ENCODE data around the gene CGREF1. TPM values are rescaled to one million over a fixed set of nuclear protein-coding genes. Genes with fewer than 3 reads are reported as not detected.
A peak's percentile ranks its signal among the peaks of the same experiment; 100 is the strongest.

The CGREF1 gene
- total RNA-seq, 1 experiment from 2014 or later = 18.7 TPM

- H3K27me3 ChIP-seq (ENCODE audit: low read length) = peaks cover 14% of the 10 kb centered on the region; the same call in 1 of the 2 replicates
- H3K4me3 ChIP-seq (ENCODE audit: low read length) = no peak overlapping the region
- H3K27ac ChIP-seq (ENCODE audit: low read length) = no peak overlapping the region
- no peak overlapping the region for H3K9ac ChIP-seq (ENCODE audit: low read length)
- no peaks in the 10 kb centered on the region for H4K20me1 ChIP-seq (ENCODE audit: low read length)
- ChIA-PET POLR2A (ENCODE audit: unreplicated experiment) (no interaction called here), CTCF (no interaction called here)
- DNase-seq (no peak), ATAC-seq (no peak)
- intact Hi-C loops (cut with micrococcal nuclease) = no loop called here
- no peak overlapping the region for H3K4me2 ChIP-seq (ENCODE audit: low read length)
- H2AFZ ChIP-seq (ENCODE audit: low read length) = no peak overlapping the region
- peaks cover 5% of the 10 kb centered on the region; the same call in 1 of the 2 replicates for H3K9me3 ChIP-seq (ENCODE audit: low read length)
- no TSS peak for BruUV-seq (replicated peaks)
- no peak for TF ChIP-seq CTCF (conservative IDR thresholded peaks at IDR 0.05; ENCODE audit: low read depth, low read length)
- TF ChIP-seq EZH2 (IDR thresholded peaks at IDR 0.05; ENCODE audit: low read length, unreplicated experiment) = no peak
- H3K4me1 ChIP-seq (ENCODE audit: insufficient read depth, low read length) = no peaks in the 10 kb centered on the region
- no peaks in the 10 kb centered on the region for H3K9me2 ChIP-seq (replicated peaks; ENCODE audit: low read length)
- H3K79me2 ChIP-seq (ENCODE audit: low read length) = no peaks in the 10 kb centered on the region
- H3F3A ChIP-seq (ENCODE audit: low read length, unreplicated experiment) = no peaks in the 10 kb centered on the region
- no peaks in the 10 kb centered on the region for H3K36me3 ChIP-seq (ENCODE audit: low read depth, low read length)
These were observed 26.8 kb upstream of the CGREF1 start for GRCh38 chr2:27145682-27146081.

GRCh38 chr2:27143285-27143684 is 24.4 kb upstream of the CGREF1 start:
- no peak overlapping the region for H2AFZ ChIP-seq (ENCODE audit: low read length)
- ChIA-PET POLR2A (ENCODE audit: unreplicated experiment) (no interaction called here), CTCF (no interaction called here)
- H3K27me3 ChIP-seq (ENCODE audit: low read length) = peaks cover 14% of the 10 kb centered on the region; the same call in 1 of the 2 replicates
- no peak overlapping the region for H3K9ac ChIP-seq (ENCODE audit: low read length)
- peaks cover 5% of the 10 kb centered on the region; the same call in 1 of the 2 replicates for H3K9me3 ChIP-seq (ENCODE audit: low read length)
- H4K20me1 ChIP-seq (ENCODE audit: low read length) = no peaks in the 10 kb centered on the region
- H3K4me2 ChIP-seq (ENCODE audit: low read length) = no peak overlapping the region
- no peak overlapping the region for H3K27ac ChIP-seq (ENCODE audit: low read length)
- H3K9me2 ChIP-seq (replicated peaks; ENCODE audit: low read length) = no peaks in the 10 kb centered on the region
- no peaks in the 10 kb centered on the region for H3K4me1 ChIP-seq (ENCODE audit: insufficient read depth, low read length)
- no peak for TF ChIP-seq EZH2 (IDR thresholded peaks at IDR 0.05; ENCODE audit: low read length, unreplicated experiment)
- TF ChIP-seq CTCF (conservative IDR thresholded peaks at IDR 0.05; ENCODE audit: low read depth, low read length) = no peak
- TF ChIP-seq EZH2phosphoT487 (IDR thresholded peaks at IDR 0.05; ENCODE audit: borderline replicate concordance, low read length) = no peak
- peak; percentile 18 for DNase-seq
- no peaks in the 10 kb centered on the region for H3F3A ChIP-seq (ENCODE audit: low read length, unreplicated experiment)
- H3K79me2 ChIP-seq (ENCODE audit: low read length) = no peaks in the 10 kb centered on the region
- no peak overlapping the region for H3K4me3 ChIP-seq (ENCODE audit: low read length)
- H3K36me3 ChIP-seq (ENCODE audit: low read depth, low read length) = no peaks in the 10 kb centered on the region
- intact Hi-C loops (cut with micrococcal nuclease) = no loop called here
- no TSS peak for BruUV-seq (replicated peaks)
- ATAC-seq = no peak

GRCh38 chr2:27139310-27139709 is 20.4 kb upstream of the CGREF1 start, which contains the start of gene PRR30:
Gene PRR30 (minus strand): TSS chr2:27139410. CDS start chr2:27138329, 1,081 bp downstream.
- no peak for TF ChIP-seq CTCF (conservative IDR thresholded peaks at IDR 0.05; ENCODE audit: low read depth, low read length)
- TF ChIP-seq EZH2phosphoT487 (IDR thresholded peaks at IDR 0.05; ENCODE audit: borderline replicate concordance, low read length) = no peak
- TF ChIP-seq EZH2 (IDR thresholded peaks at IDR 0.05; ENCODE audit: low read length, unreplicated experiment) = no peak
- H3K9me3 ChIP-seq (ENCODE audit: low read length) = peaks cover 5% of the 10 kb centered on the region; the same call in 1 of the 2 replicates
- H3K27ac ChIP-seq (ENCODE audit: low read length) = no peak within 1 kb of the TSS
- no peaks in the 10 kb centered on the region for H3K9me2 ChIP-seq (replicated peaks; ENCODE audit: low read length)
- H2AFZ ChIP-seq (ENCODE audit: low read length) = no peak within 1 kb of the TSS
- intact Hi-C loops (cut with micrococcal nuclease) = no loop called here
- ATAC-seq (no peak), DNase-seq (no peak)
- BruUV-seq (replicated peaks) = no TSS peak
- H3K79me2 ChIP-seq (ENCODE audit: low read length) = peaks cover 1% of the 10 kb centered on the region
- H3F3A ChIP-seq (ENCODE audit: low read length, unreplicated experiment) = no peaks in the 10 kb centered on the region
- H4K20me1 ChIP-seq (ENCODE audit: low read length) = no peaks in the 10 kb centered on the region
- POLR2A ChIA-PET (ENCODE audit: unreplicated experiment) = no interaction called here
- H3K27me3 ChIP-seq (ENCODE audit: low read length) = peaks cover 14% of the 10 kb centered on the region; the same call in 1 of the 2 replicates
- CTCF ChIA-PET = no interaction called here
- H3K36me3 ChIP-seq (ENCODE audit: low read depth, low read length) = no peaks in the 10 kb centered on the region
- no peak within 1 kb of the TSS for H3K4me3 ChIP-seq (ENCODE audit: low read length)
- no peak within 1 kb of the TSS for H3K9ac ChIP-seq (ENCODE audit: low read length)
- H3K4me2 ChIP-seq (ENCODE audit: low read length) = no peak within 1 kb of the TSS
- no peaks in the 10 kb centered on the region for H3K4me1 ChIP-seq (ENCODE audit: insufficient read depth, low read length)

Data from PC-3 (cell line).